Measurements from ENCODE around the gene MCF2L2.

GRCh38 chr3:183151086-183151485, 277.3 kb downstream of the MCF2L2 start:
- TF ChIP-seq CTCF (IDR thresholded peaks at IDR 0.05) (no peak), POLR2A (IDR thresholded peaks at IDR 0.05) (no peak)
